Mesenchymal stem cell (in vitro differentiated cells and primary cell): ENCODE results near the gene TYMP.

ENCODE experiments used
- DNase-seq: peaks from one replicate; pipeline ENCODE4 v3.0.0-alpha.2; 2013
- H2AFZ ChIP-seq: one replicate; pipeline ENCODE4 v1.6.1; 2013; ENCODE audit warnings: low read depth, mild to moderate bottlenecking, control low read depth, inconsistent platforms, low read length, moderate library complexity
- H2AK5ac ChIP-seq: 2 replicates; pipeline ENCODE4 v1.6.1; 2013; ENCODE audit warnings: low read length, moderate library complexity, mild to moderate bottlenecking, inconsistent platforms; ENCODE audit not compliant: severe bottlenecking
- H2BK120ac ChIP-seq: one replicate; pipeline ENCODE4 v1.6.1; 2013; ENCODE audit warnings: low read depth, mild to moderate bottlenecking, inconsistent platforms, low read length, moderate library complexity
- H2BK12ac ChIP-seq, 2 experiments: one replicate each; pipeline ENCODE4 v1.6.1; 2013; ENCODE audit warnings: inconsistent platforms in 2 of 2, low read length in 2 of 2, mild to moderate bottlenecking in 2 of 2, moderate library complexity in 2 of 2, control low read depth in 1 of 2
- H2BK15ac ChIP-seq: one replicate; pipeline ENCODE4 v1.6.1; 2013; ENCODE audit warnings: mild to moderate bottlenecking, low read depth, inconsistent platforms; ENCODE audit not compliant: poor library complexity, severe bottlenecking
- H2BK5ac ChIP-seq: 2 replicates; pipeline ENCODE4 v1.6.1; 2013; ENCODE audit warnings: low read depth, mild to moderate bottlenecking, low read length, control low read depth, inconsistent platforms; ENCODE audit not compliant: poor library complexity, severe bottlenecking
- H3K14ac ChIP-seq, 2 experiments: one replicate each; pipeline ENCODE4 v1.6.1; 2013; ENCODE audit warnings: inconsistent platforms in 2 of 2, low read length in 2 of 2, control low read depth in 1 of 2, mild to moderate bottlenecking in 1 of 2, moderate library complexity in 1 of 2
- H3K18ac ChIP-seq, 2 experiments: one replicate each; pipeline ENCODE4 v1.6.1; 2013; ENCODE audit warnings: inconsistent platforms in 2 of 2, low read length in 2 of 2, control low read depth in 1 of 2, low read depth in 1 of 2, mild to moderate bottlenecking in 1 of 2
- H3K23ac ChIP-seq, 2 experiments: one replicate each; pipeline ENCODE4 v1.6.1; 2013; ENCODE audit warnings: inconsistent platforms in 2 of 2, low read length in 2 of 2, mild to moderate bottlenecking in 2 of 2, moderate library complexity in 2 of 2, control low read depth in 1 of 2
- H3K27ac ChIP-seq: 2 replicates; pipeline ENCODE4 v1.5.1; 2013; ENCODE audit warnings: mild to moderate bottlenecking, moderate library complexity, low read length, control low read depth, inconsistent platforms; ENCODE audit not compliant: poor library complexity, severe bottlenecking
- H3K27me3 ChIP-seq, 2 experiments: 2 replicates each; pipeline versions ENCODE4 v1.6.1 to v1.7.0; 2013; ENCODE audit warnings: low read length in 2 of 2, mild to moderate bottlenecking in 2 of 2, moderate library complexity in 2 of 2, control low read depth in 1 of 2, inconsistent platforms in 1 of 2; ENCODE audit not compliant: control insufficient read depth in 1 of 2, insufficient read depth in 1 of 2
- H3K36me3 ChIP-seq, 2 experiments: 2 replicates each; pipeline versions ENCODE4 v1.6.1 to v1.7.0; 2013; ENCODE audit warnings: low read length in 2 of 2, control low read depth in 1 of 2, inconsistent platforms in 1 of 2, low read depth in 1 of 2, mild to moderate bottlenecking in 1 of 2; ENCODE audit not compliant: insufficient read depth in 2 of 2, control insufficient read depth in 1 of 2
- H3K4ac ChIP-seq, 2 experiments: one replicate each; pipeline ENCODE4 v1.6.1; 2013; ENCODE audit warnings: inconsistent platforms in 2 of 2, low read length in 2 of 2, mild to moderate bottlenecking in 2 of 2, moderate library complexity in 2 of 2, control low read depth in 1 of 2, low read depth in 1 of 2
- H3K4me1 ChIP-seq: 2 replicates; pipeline ENCODE4 v1.6.1; 2013; ENCODE audit warnings: low read depth, low read length, control low read depth; ENCODE audit not compliant: control insufficient read depth, insufficient read depth
- H3K4me2 ChIP-seq: 2 replicates; pipeline ENCODE4 v1.6.1; 2013; ENCODE audit warnings: low read length, mild to moderate bottlenecking, inconsistent platforms; ENCODE audit not compliant: poor library complexity, severe bottlenecking
- H3K4me3 ChIP-seq, 2 experiments: 2 replicates each; pipeline versions ENCODE4 v1.5.1 to v1.7.0; 2013; ENCODE audit warnings: low read length in 2 of 2, mild to moderate bottlenecking in 2 of 2, control low read depth in 1 of 2, low read depth in 1 of 2; ENCODE audit not compliant: insufficient read depth in 1 of 2
- H3K79me1 ChIP-seq: replicated peaks from 2 replicates; pipeline ENCODE4 v1.6.1; 2013; ENCODE audit warnings: mild to moderate bottlenecking, control low read depth, low read length, inconsistent platforms; ENCODE audit not compliant: poor library complexity, severe bottlenecking
- H3K9ac ChIP-seq: 2 replicates; pipeline ENCODE4 v1.7.0; 2013; ENCODE audit warnings: mild to moderate bottlenecking, low read length, moderate library complexity
- H3K9me3 ChIP-seq: 2 replicates; pipeline ENCODE4 v1.7.0; 2013; ENCODE audit warnings: mild to moderate bottlenecking, low read length; ENCODE audit not compliant: control insufficient read depth
- H4K8ac ChIP-seq: one replicate; pipeline ENCODE4 v1.6.1; 2013; ENCODE audit warnings: inconsistent platforms, mild to moderate bottlenecking, low read length, moderate library complexity
- H4K91ac ChIP-seq: one replicate; pipeline ENCODE4 v1.6.1; 2013; ENCODE audit warnings: mild to moderate bottlenecking, low read length, inconsistent platforms
- WGBS: methylation state at CpG from one replicate; pipeline ENCODE4 v1.1.7; 2013; ENCODE audit warnings: mixed read lengths; 5-methylcytosine and 5-hydroxymethylcytosine counted together

The TYMP gene

GRCh38 chr22:50526108-50526833 is 3.5 kb downstream of the TYMP start:
- H3K36me3 ChIP-seq, result peaks cover 28 to 34% of the 10 kb centered on the region in 2 experiments
- peak overlapping the region; percentile 90 for H2BK15ac ChIP-seq
- H2BK120ac ChIP-seq, result peak overlapping the region; percentile 23
- no peak overlapping the region for H2AK5ac ChIP-seq
- H2BK5ac ChIP-seq, result no peak overlapping the region
- peaks cover 48% of the 10 kb centered on the region for H3K4me1 ChIP-seq
- peak overlapping the region; percentile 64 for H2AFZ ChIP-seq
- H2BK12ac ChIP-seq, result peak overlapping the region in 1 of 2 experiments; percentile 90
- WGBS, result 2% methylated on average over 59 of the region's 77 CpGs
- peak overlapping the region; percentile 77 for H4K8ac ChIP-seq
- H3K4ac ChIP-seq, result peak overlapping the region; percentile 91 to 99
- H3K4me2 ChIP-seq, result peak overlapping the region; percentile 49
- H3K27me3 ChIP-seq, result peaks cover 0 to 16% of the 10 kb centered on the region in 2 experiments
- H3K27ac ChIP-seq, result no peak overlapping the region
- H3K79me1 ChIP-seq, result peaks cover 24% of the 10 kb centered on the region
- peak overlapping the region; percentile 80 to 84 for H3K4me3 ChIP-seq
- H3K18ac ChIP-seq, result peak overlapping the region; percentile 86 to 98
- H3K23ac ChIP-seq, result peak overlapping the region in 1 of 2 experiments; percentile 92
- peak overlapping the region; percentile 94 for H3K9ac ChIP-seq
- H3K14ac ChIP-seq, result peak overlapping the region in 1 of 2 experiments; percentile 98
- H3K9me3 ChIP-seq, result no peaks in the 10 kb centered on the region
- peak overlapping the region; percentile 98 for H4K91ac ChIP-seq
- DNase-seq, result peak; percentile 83

DNA sequence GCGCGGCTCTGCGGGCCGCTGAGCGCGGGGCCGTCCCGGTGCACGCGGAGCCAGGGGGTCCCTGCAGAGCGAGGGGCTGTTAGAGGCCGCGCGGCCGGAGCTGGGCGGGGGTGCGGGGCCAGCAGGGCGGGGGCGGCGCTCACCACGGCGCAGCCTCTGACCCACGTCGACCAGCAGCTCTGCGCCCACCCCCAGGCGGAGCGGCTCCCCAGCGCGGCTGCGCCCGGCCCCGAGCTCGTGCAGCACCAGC is 4.0 kb downstream of the TYMP start:
- Histone ChIP-seq H3K23ac (peak overlapping the region in 1 of 2 experiments; percentile 44), H3K18ac (peak overlapping the region; percentile 86 to 98), H2BK12ac (no peak overlapping the region), H4K8ac (peak overlapping the region; percentile 77), H3K27ac (no peak overlapping the region), H3K9me3 (no peaks in the 10 kb centered on the region), H3K4me3 (peak overlapping the region; percentile 80 to 84), H3K36me3 (peaks cover 32 to 39% of the 10 kb centered on the region in 2 experiments), H3K4me2 (peak overlapping the region; percentile 49), H3K4ac (peak overlapping the region; percentile 91 to 99), H2BK120ac (peak overlapping the region; percentile 23), H3K4me1 (peaks cover 43% of the 10 kb centered on the region), H4K91ac (peak overlapping the region; percentile 98), H2BK15ac (peak overlapping the region; percentile 38), H2AK5ac (no peak overlapping the region), H3K9ac (peak overlapping the region; percentile 94), H2BK5ac (peak overlapping the region; percentile 25), H3K79me1 (peaks cover 28% of the 10 kb centered on the region), H2AFZ (peak overlapping the region; percentile 64), H3K14ac (peak overlapping the region in 1 of 2 experiments; percentile 98), H3K27me3 (peaks cover 0 to 11% of the 10 kb centered on the region in 2 experiments)
- WGBS, result 0% methylated on average over 9 of the region's 33 CpGs
- no peak for DNase-seq

DNA sequence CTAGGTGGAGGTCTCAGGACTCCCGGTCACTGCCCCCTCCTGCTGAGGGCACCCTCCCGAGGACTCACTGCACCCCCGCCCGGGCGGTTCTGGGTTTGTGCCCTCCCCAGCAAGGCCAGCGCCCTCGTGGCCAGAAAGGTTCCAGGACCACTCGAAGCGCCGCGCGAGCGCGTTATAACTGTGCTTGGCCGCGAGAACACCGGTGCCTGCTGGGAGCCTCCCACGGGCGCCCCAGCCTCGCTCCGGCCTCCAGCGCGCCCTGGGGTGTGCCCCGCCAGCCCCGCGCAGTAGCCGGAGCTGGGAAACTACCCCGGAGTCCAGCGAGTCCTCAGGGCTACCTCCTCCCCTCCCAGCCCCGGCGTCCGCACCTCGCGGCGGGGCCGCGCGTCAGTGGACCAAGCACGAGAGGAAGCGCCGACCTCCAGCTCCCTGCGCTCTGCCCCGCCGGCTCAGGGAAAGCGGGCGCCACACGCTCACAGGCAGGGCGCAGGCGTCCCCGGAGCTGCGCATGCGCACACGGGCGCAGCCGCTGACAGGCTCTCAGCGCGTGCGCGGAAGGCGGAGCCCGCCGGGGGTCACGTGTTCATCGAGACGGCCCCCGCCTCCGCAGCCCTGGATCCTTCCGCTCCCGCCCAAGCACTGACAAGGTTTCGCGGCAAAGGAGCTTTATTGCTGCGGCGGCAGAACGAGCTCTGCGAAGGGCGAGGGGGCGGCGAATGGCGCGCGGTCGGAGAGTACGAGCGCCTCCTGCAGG is 4.5 kb downstream of the TYMP start, which contains the start of gene SCO2:
SCO2 (minus strand) TSS at position 495 of the 754 bp plus-strand sequence. CDS start 1,187 bp downstream, outside the sequence.
- DNase-seq, result peak; percentile 97
- H2BK12ac ChIP-seq, result peak within 1 kb of the TSS in 1 of 2 experiments; percentile 90
- no peak within 1 kb of the TSS for H2AK5ac ChIP-seq
- H2BK120ac ChIP-seq, result peak within 1 kb of the TSS; percentile 80
- peak within 1 kb of the TSS; percentile 91 to 99 for H3K4ac ChIP-seq
- peaks cover 0 to 6% of the 10 kb centered on the region in 2 experiments for H3K27me3 ChIP-seq
- peak within 1 kb of the TSS; percentile 86 to 98 for H3K18ac ChIP-seq
- peak within 1 kb of the TSS; percentile 64 for H3K27ac ChIP-seq
- WGBS, result under 1% methylated on average over 76 of the region's 84 CpGs
- peak within 1 kb of the TSS; percentile 86 for H3K4me2 ChIP-seq
- H3K4me3 ChIP-seq, result peak within 1 kb of the TSS; percentile 80 to 84
- peak within 1 kb of the TSS; percentile 63 for H2BK5ac ChIP-seq
- H2BK15ac ChIP-seq, result peak within 1 kb of the TSS; percentile 96
- peak within 1 kb of the TSS; percentile 98 for H4K91ac ChIP-seq
- H3K36me3 ChIP-seq, result peaks cover 33 to 37% of the 10 kb centered on the region in 2 experiments
- peak within 1 kb of the TSS; percentile 9 to 98 for H3K14ac ChIP-seq
- peak within 1 kb of the TSS; percentile 94 for H3K9ac ChIP-seq
- H4K8ac ChIP-seq, result peak within 1 kb of the TSS; percentile 88
- peaks cover 38% of the 10 kb centered on the region for H3K4me1 ChIP-seq
- peak within 1 kb of the TSS in 1 of 2 experiments; percentile 83 for H3K23ac ChIP-seq
- peak within 1 kb of the TSS; percentile 64 for H2AFZ ChIP-seq
- H3K79me1 ChIP-seq, result peaks cover 26% of the 10 kb centered on the region
- H3K9me3 ChIP-seq, result no peaks in the 10 kb centered on the region

GRCh38 chr22:50524676-50525103 is 5.1 kb downstream of the TYMP start:
- H3K4me2 ChIP-seq, result peak overlapping the region; percentile 86
- H3K18ac ChIP-seq, result peak overlapping the region; percentile 1 to 82
- peak overlapping the region; percentile 96 for H2BK15ac ChIP-seq
- H3K27ac ChIP-seq, result peak overlapping the region; percentile 59
- H3K4ac ChIP-seq, result peak overlapping the region; percentile 9 to 75
- peaks cover 26% of the 10 kb centered on the region for H3K79me1 ChIP-seq
- H3K4me3 ChIP-seq, result peak overlapping the region; percentile 80 to 84
- DNase-seq, result no peak
- no peaks in the 10 kb centered on the region for H3K9me3 ChIP-seq
- H3K9ac ChIP-seq, result peak overlapping the region; percentile 94
- 18% methylated on average over 19 of the region's 19 CpGs for WGBS
- no peak overlapping the region for H4K91ac ChIP-seq
- peaks cover 32% of the 10 kb centered on the region for H3K4me1 ChIP-seq
- peak overlapping the region in 1 of 2 experiments; percentile 63 for H3K14ac ChIP-seq
- H4K8ac ChIP-seq, result peak overlapping the region; percentile 88
- no peak overlapping the region for H2AK5ac ChIP-seq
- no peak overlapping the region for H2BK12ac ChIP-seq
- H3K27me3 ChIP-seq, result peaks cover 0 to 5% of the 10 kb centered on the region in 2 experiments
- H3K36me3 ChIP-seq, result peaks cover 33 to 37% of the 10 kb centered on the region in 2 experiments
- no peak overlapping the region for H2BK5ac ChIP-seq
- peak overlapping the region; percentile 80 for H2BK120ac ChIP-seq
- no peak overlapping the region for H2AFZ ChIP-seq
- no peak overlapping the region for H3K23ac ChIP-seq
